Neuronal stem cell (in vitro differentiated cells): ENCODE measurements around the gene OGA.
A peak's percentile ranks its signal among the peaks of the same experiment; 100 is the strongest.

ENCODE experiments used
- DNase-seq: peaks from one replicate; pipeline ENCODE4 v3.0.0-alpha.2; 2013; ENCODE audit warnings: low spot score
- H2AFZ ChIP-seq: one replicate; pipeline ENCODE4 v1.6.1; 2013; ENCODE audit warnings: mild to moderate bottlenecking, low read length, inconsistent platforms
- H2AK5ac ChIP-seq: 2 replicates; pipeline ENCODE4 v1.6.1; 2013; ENCODE audit warnings: low read depth, mild to moderate bottlenecking, inconsistent platforms, low read length, moderate library complexity, mixed read lengths
- H2BK120ac ChIP-seq: 2 replicates; pipeline ENCODE4 v1.6.1; 2013; ENCODE audit warnings: low read depth, mild to moderate bottlenecking, inconsistent platforms, low read length, moderate library complexity, mixed read lengths
- H2BK12ac ChIP-seq: one replicate; pipeline ENCODE4 v1.6.1; 2013; ENCODE audit warnings: low read length, inconsistent platforms
- H2BK15ac ChIP-seq: 2 replicates; pipeline ENCODE4 v1.6.1; 2013; ENCODE audit warnings: mild to moderate bottlenecking, low read length, inconsistent platforms, mixed read lengths
- H2BK5ac ChIP-seq: one replicate; pipeline ENCODE4 v1.6.1; 2013; ENCODE audit warnings: inconsistent platforms, mild to moderate bottlenecking, low read length, moderate library complexity
- H3K14ac ChIP-seq: one replicate; pipeline ENCODE4 v1.6.1; 2013; ENCODE audit warnings: low read length, inconsistent platforms
- H3K18ac ChIP-seq: 2 replicates; pipeline ENCODE4 v1.6.1; 2013; ENCODE audit warnings: low read length, inconsistent platforms
- H3K23ac ChIP-seq: 2 replicates; pipeline ENCODE4 v1.6.1; 2013; ENCODE audit warnings: low read depth, mild to moderate bottlenecking, mixed read lengths, low read length, inconsistent platforms; ENCODE audit not compliant: poor library complexity
- H3K27ac ChIP-seq: replicated peaks from 3 replicates; pipeline ENCODE4 v1.5.1; 2013; ENCODE audit warnings: low read length, inconsistent platforms
- H3K27me3 ChIP-seq, 3 experiments: 2 replicates each; pipeline ENCODE4 v1.6.1; 2013; ENCODE audit warnings: low read length in 3 of 3, mild to moderate bottlenecking in 2 of 3, inconsistent platforms in 1 of 3, low read depth in 1 of 3, mixed read lengths in 1 of 3, moderate library complexity in 1 of 3; ENCODE audit not compliant: control insufficient read depth in 3 of 3, insufficient read depth in 3 of 3
- H3K36me3 ChIP-seq, 2 donors: replicated peaks in 1 of 2; 2 replicates each; pipeline ENCODE4 v1.6.1; 2013; ENCODE audit warnings: low read length in 2 of 2; ENCODE audit not compliant: control insufficient read depth in 2 of 2, insufficient read depth in 2 of 2
- H3K4ac ChIP-seq: 2 replicates; pipeline ENCODE4 v1.6.1; 2013; ENCODE audit warnings: inconsistent platforms, mild to moderate bottlenecking, low read length, moderate library complexity
- H3K4me1 ChIP-seq, 2 donors: 1 replicate in 1 of 2; 2 replicates in 1 of 2; pipeline ENCODE4 v1.6.1; 2013; ENCODE audit warnings: low read length in 2 of 2, low read depth in 1 of 2; ENCODE audit not compliant: control insufficient read depth in 2 of 2, insufficient read depth in 1 of 2
- H3K4me2 ChIP-seq: one replicate; pipeline ENCODE4 v1.6.1; 2013; ENCODE audit warnings: mild to moderate bottlenecking, low read length, inconsistent platforms; ENCODE audit not compliant: insufficient read depth, poor library complexity, severe bottlenecking
- H3K4me3 ChIP-seq, 2 donors: 2 replicates each; pipeline ENCODE4 v1.5.1; 2013; ENCODE audit warnings: low read length in 2 of 2, mild to moderate bottlenecking in 2 of 2, inconsistent platforms in 1 of 2, moderate library complexity in 1 of 2
- H3K79me1 ChIP-seq: one replicate; pipeline ENCODE4 v1.6.1; 2013; ENCODE audit warnings: low read depth, mild to moderate bottlenecking, inconsistent platforms, low read length, moderate library complexity
- H3K9ac ChIP-seq: one replicate; pipeline ENCODE4 v1.6.1; 2013; ENCODE audit warnings: mild to moderate bottlenecking, low read depth, low read length, inconsistent platforms; ENCODE audit not compliant: poor library complexity
- H3K9me3 ChIP-seq, 2 donors: replicated peaks in 1 of 2; 2 replicates each; pipeline versions ENCODE3 to v1.6.1; 2013; ENCODE audit warnings: low read length in 2 of 2, mild to moderate bottlenecking in 2 of 2, inconsistent platforms in 1 of 2, low read depth in 1 of 2, mixed read lengths in 1 of 2, moderate library complexity in 1 of 2; ENCODE audit not compliant: control insufficient read depth in 2 of 2, insufficient read depth in 1 of 2
- H4K8ac ChIP-seq: one replicate; pipeline ENCODE4 v1.6.1; 2013; ENCODE audit warnings: low read depth, mild to moderate bottlenecking, inconsistent platforms, low read length, moderate library complexity
- H4K91ac ChIP-seq: one replicate; pipeline ENCODE4 v1.6.1; 2013; ENCODE audit warnings: low read length, low read depth, mild to moderate bottlenecking, inconsistent platforms; ENCODE audit not compliant: poor library complexity
- WGBS, 2 donors: extraction: QIAGEN DNeasy Blood & Tissue Kit; methylation state at CpG; one replicate each; pipeline ENCODE4 v1.1.7; 2013; ENCODE audit warnings: missing lambda C conversion rate in 2 of 2, mixed read lengths in 1 of 2; ENCODE audit not compliant: insufficient read length in 2 of 2, insufficient replicate concordance in 1 of 2; ENCODE audit errors: extremely low coverage in 2 of 2; 5-methylcytosine and 5-hydroxymethylcytosine counted together

OGA gene

GRCh38 chr10:101827919-101828600 lies 9.8 kb upstream of the OGA start:
- Histone ChIP-seq H3K14ac (no peak overlapping the region), H2AFZ (no peak overlapping the region), H3K4me2 (no peak overlapping the region), H3K9me3 (no peaks in the 10 kb centered on the region), H3K23ac (peak overlapping the region; percentile 8), H3K4me3 (no peak overlapping the region), H3K27ac (no peak overlapping the region), H2BK5ac (no peak overlapping the region), H3K79me1 (no peaks in the 10 kb centered on the region), H2BK12ac (no peak overlapping the region), H3K36me3 (peaks cover 8 to 23% of the 10 kb centered on the region in 2 donors), H4K91ac (no peak overlapping the region), H2BK120ac (no peak overlapping the region), H2AK5ac (no peak overlapping the region), H3K4me1 (peaks cover 10 to 15% of the 10 kb centered on the region in 2 donors), H3K27me3 (no peaks in the 10 kb centered on the region), H3K9ac (no peak overlapping the region), H4K8ac (no peak overlapping the region), H3K18ac (no peak overlapping the region), H3K4ac (no peak overlapping the region), H2BK15ac (no peak overlapping the region)
- no peak for DNase-seq
- no CpG with 5 or more reads among the region's 10 CpGs for WGBS, 2 donors

GRCh38 chr10:101826852-101827434 lies 8.7 kb upstream of the OGA start:
- H4K8ac ChIP-seq: no peak overlapping the region
- H3K23ac ChIP-seq: no peak overlapping the region

GRCh38 chr10:101824736-101825135 lies 6.5 kb upstream of the OGA start:
- no peak overlapping the region for H3K9ac ChIP-seq
- no peak overlapping the region for H4K8ac ChIP-seq
- H2BK15ac ChIP-seq: no peak overlapping the region
- H4K91ac ChIP-seq: no peak overlapping the region
- no peak overlapping the region for H3K14ac ChIP-seq
- H3K4me2 ChIP-seq: no peak overlapping the region
- WGBS, 2 donors: no CpG with 5 or more reads among the region's 2 CpGs
- DNase-seq: no peak
- H2BK12ac ChIP-seq: no peak overlapping the region
- H3K27me3 ChIP-seq: no peaks in the 10 kb centered on the region
- no peak overlapping the region for H2AFZ ChIP-seq
- no peak overlapping the region for H3K4ac ChIP-seq
- no peaks in the 10 kb centered on the region for H3K79me1 ChIP-seq
- H2BK5ac ChIP-seq: no peak overlapping the region
- H3K4me1 ChIP-seq: peaks cover 0 to 3% of the 10 kb centered on the region in 2 donors
- H3K18ac ChIP-seq: no peak overlapping the region
- no peaks in the 10 kb centered on the region for H3K9me3 ChIP-seq
- no peak overlapping the region for H2AK5ac ChIP-seq
- no peak overlapping the region for H3K27ac ChIP-seq
- no peak overlapping the region for H3K4me3 ChIP-seq
- no peak overlapping the region for H3K23ac ChIP-seq
- H3K36me3 ChIP-seq: peaks cover 8 to 23% of the 10 kb centered on the region in 2 donors
- no peak overlapping the region for H2BK120ac ChIP-seq

More at GRCh38 chr10:101826852-101827434, 8.7 kb upstream of the OGA start:
- Histone ChIP-seq H2BK12ac (no peak overlapping the region), H3K14ac (no peak overlapping the region), H3K9ac (no peak overlapping the region), H3K27ac (no peak overlapping the region), H2BK120ac (no peak overlapping the region), H3K9me3 (no peaks in the 10 kb centered on the region), H3K4me3 (no peak overlapping the region), H2BK15ac (no peak overlapping the region), H3K18ac (no peak overlapping the region), H4K91ac (no peak overlapping the region), H3K27me3 (no peaks in the 10 kb centered on the region), H3K36me3 (peaks cover 8 to 23% of the 10 kb centered on the region in 2 donors), H3K4me1 (peaks cover 10 to 15% of the 10 kb centered on the region in 2 donors), H3K4ac (no peak overlapping the region), H2BK5ac (no peak overlapping the region), H2AK5ac (no peak overlapping the region), H3K4me2 (no peak overlapping the region), H2AFZ (no peak overlapping the region), H3K79me1 (no peaks in the 10 kb centered on the region)
- WGBS, 2 donors: no CpG with 5 or more reads among the region's 5 CpGs
- no peak for DNase-seq

- Histone ChIP-seq H2AFZ (peak overlapping the region; percentile 82), H4K8ac (no peak overlapping the region), H3K4me2 (peak overlapping the region; percentile 63), H3K4me1 (peaks cover 2 to 10% of the 10 kb centered on the region in 2 donors), H3K79me1 (no peaks in the 10 kb centered on the region), H3K4me3 (peak overlapping the region; percentile 78 to 86), H2BK12ac (no peak overlapping the region), H3K18ac (peak overlapping the region; percentile 3), H3K14ac (no peak overlapping the region), H4K91ac (no peak overlapping the region), H3K9ac (peak overlapping the region; percentile 39), H2BK120ac (no peak overlapping the region), H3K23ac (no peak overlapping the region), H2BK15ac (no peak overlapping the region), H3K4ac (no peak overlapping the region), H3K27me3 (no peaks in the 10 kb centered on the region), H2AK5ac (no peak overlapping the region), H3K9me3 (no peaks in the 10 kb centered on the region), H3K36me3 (peaks cover 0 to 10% of the 10 kb centered on the region in 2 donors), H3K27ac (peak overlapping the region; percentile 66), H2BK5ac (no peak overlapping the region)
- no peak for DNase-seq
- WGBS, 2 donors: no CpG with 5 or more reads among the region's 14 CpGs
These were observed 809 bp upstream of the OGA start for GRCh38 chr10:101818872-101819633.
